Measurements from ENCODE around the gene AKAP12.

The AKAP12 gene, protein sequence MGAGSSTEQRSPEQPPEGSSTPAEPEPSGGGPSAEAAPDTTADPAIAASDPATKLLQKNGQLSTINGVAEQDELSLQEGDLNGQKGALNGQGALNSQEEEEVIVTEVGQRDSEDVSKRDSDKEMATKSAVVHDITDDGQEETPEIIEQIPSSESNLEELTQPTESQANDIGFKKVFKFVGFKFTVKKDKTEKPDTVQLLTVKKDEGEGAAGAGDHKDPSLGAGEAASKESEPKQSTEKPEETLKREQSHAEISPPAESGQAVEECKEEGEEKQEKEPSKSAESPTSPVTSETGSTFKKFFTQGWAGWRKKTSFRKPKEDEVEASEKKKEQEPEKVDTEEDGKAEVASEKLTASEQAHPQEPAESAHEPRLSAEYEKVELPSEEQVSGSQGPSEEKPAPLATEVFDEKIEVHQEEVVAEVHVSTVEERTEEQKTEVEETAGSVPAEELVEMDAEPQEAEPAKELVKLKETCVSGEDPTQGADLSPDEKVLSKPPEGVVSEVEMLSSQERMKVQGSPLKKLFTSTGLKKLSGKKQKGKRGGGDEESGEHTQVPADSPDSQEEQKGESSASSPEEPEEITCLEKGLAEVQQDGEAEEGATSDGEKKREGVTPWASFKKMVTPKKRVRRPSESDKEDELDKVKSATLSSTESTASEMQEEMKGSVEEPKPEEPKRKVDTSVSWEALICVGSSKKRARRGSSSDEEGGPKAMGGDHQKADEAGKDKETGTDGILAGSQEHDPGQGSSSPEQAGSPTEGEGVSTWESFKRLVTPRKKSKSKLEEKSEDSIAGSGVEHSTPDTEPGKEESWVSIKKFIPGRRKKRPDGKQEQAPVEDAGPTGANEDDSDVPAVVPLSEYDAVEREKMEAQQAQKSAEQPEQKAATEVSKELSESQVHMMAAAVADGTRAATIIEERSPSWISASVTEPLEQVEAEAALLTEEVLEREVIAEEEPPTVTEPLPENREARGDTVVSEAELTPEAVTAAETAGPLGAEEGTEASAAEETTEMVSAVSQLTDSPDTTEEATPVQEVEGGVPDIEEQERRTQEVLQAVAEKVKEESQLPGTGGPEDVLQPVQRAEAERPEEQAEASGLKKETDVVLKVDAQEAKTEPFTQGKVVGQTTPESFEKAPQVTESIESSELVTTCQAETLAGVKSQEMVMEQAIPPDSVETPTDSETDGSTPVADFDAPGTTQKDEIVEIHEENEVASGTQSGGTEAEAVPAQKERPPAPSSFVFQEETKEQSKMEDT (N-terminal part only)

DNA sequence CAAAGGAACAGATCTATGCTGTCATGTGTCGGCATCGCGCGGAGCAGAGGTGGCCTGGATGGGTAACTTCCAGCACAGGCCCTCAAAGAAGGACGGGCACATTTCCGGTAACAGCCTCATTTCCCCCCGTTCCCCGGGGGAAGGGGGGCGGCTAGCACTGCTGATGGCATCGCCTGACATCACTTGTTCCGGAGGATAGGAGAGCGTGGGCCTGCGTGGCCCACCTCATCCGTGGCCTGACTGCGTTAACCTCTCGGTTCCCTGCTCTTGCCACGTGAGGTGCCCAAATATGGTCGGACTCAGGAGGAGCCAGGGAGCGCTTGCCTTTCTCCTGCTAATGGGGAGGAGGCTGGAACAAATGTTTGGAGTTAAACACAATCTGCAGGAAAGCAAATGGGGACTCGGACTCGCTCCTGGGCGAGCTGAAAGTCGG is at the start of gene AKAP12:
Gene AKAP12 (plus strand): TSS at position 365 of the 433 bp plus-strand sequence. CDS start 596 bp downstream, outside the sequence.
- Mint-ChIP-seq H3K27me3 (ENCODE audit: low read depth) (peaks cover 68% of the 10 kb centered on the region), H3K4me3 (peak within 1 kb of the TSS; percentile 91), H3K36me3 (ENCODE audit: low read depth) (no peaks in the 10 kb centered on the region), H3K4me1 (ENCODE audit: low read depth) (peaks cover 8% of the 10 kb centered on the region), H3K27ac (peak within 1 kb of the TSS; percentile 86), H3K9me3 (no peaks in the 10 kb centered on the region)
- DNase-seq (ENCODE audit: low spot score) = no peak

DNA sequence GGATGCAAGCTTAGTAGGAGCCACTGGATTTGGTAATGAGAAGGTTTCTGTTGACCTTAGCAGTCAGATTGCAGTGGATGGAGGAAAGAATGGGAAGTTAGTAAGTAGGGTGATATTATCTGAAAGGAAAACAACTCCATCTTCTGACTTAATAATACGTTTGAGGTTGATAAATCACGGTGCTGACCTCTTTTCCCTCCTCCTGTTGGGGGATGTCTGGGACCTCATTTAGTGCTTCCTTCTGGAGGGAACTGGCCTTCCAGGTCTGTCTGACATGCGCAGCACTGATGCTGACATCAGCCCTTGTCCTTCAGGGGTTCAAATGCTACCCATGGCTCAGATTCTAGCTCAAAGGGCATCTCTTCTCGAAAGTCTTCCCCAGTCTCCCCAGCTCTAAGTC is 48.2 kb upstream of the AKAP12 start:
- Mint-ChIP-seq H3K27me3 (ENCODE audit: low read depth) (peaks cover 20% of the 10 kb centered on the region), H3K9me3 (no peaks in the 10 kb centered on the region), H3K27ac (no peak overlapping the region), H3K4me3 (no peak overlapping the region), H3K4me1 (ENCODE audit: low read depth) (no peaks in the 10 kb centered on the region), H3K36me3 (ENCODE audit: low read depth) (no peaks in the 10 kb centered on the region)
- DNase-seq (ENCODE audit: low spot score) = no peak

DNA sequence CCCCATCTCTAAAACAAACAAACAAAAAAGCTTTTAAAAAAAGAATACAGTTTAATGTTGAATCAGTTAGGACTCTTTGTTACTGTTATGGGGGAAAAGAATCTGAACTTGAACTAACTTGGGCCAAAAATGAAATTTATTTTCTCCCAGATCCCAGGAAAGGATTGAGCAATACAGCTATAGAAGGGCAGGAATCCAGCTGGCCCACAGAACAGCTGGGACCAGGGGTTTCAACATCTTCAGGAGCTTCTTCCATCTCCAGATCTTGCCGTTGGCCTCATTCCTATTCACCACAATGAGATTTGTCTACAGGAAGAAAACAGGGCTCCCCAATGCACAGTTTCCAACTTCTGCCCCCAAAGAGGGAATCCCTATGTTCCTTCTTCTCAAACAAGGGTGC is 43.2 kb upstream of the AKAP12 start:
- no peak for DNase-seq (ENCODE audit: low spot score)
- H3K36me3 Mint-ChIP-seq (ENCODE audit: low read depth) = no peaks in the 10 kb centered on the region
- peaks cover 16% of the 10 kb centered on the region for H3K27me3 Mint-ChIP-seq (ENCODE audit: low read depth)
- no peak overlapping the region for H3K4me3 Mint-ChIP-seq
- H3K4me1 Mint-ChIP-seq (ENCODE audit: low read depth) = no peaks in the 10 kb centered on the region
- H3K9me3 Mint-ChIP-seq = no peaks in the 10 kb centered on the region
- no peak overlapping the region for H3K27ac Mint-ChIP-seq

DNA sequence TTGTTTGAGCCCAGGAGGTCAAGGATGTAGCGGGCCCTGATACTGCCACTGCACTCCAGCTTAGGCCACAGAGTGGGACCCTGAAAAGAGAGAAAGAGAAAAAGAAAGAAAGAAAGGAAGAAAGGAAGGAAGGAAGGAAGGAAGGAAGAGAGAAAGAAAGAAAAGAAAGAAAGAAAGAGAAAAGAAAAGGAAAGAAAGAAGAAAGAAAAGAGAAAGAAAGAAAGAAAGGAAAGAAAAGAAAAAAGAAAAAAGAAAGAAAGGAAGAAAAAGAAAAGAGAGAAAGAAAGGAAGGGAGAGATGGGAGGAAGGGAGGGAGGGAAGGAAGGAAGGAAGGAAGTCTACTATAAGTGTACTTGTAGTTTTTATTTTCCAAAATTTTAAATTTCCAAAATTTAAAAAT is 42.2 kb upstream of the AKAP12 start:
- Mint-ChIP-seq H3K36me3 (ENCODE audit: low read depth) (no peaks in the 10 kb centered on the region), H3K9me3 (no peaks in the 10 kb centered on the region), H3K4me1 (ENCODE audit: low read depth) (no peaks in the 10 kb centered on the region), H3K27me3 (ENCODE audit: low read depth) (peaks cover 19% of the 10 kb centered on the region), H3K27ac (no peak overlapping the region), H3K4me3 (no peak overlapping the region)
- no peak for DNase-seq (ENCODE audit: low spot score)

DNA sequence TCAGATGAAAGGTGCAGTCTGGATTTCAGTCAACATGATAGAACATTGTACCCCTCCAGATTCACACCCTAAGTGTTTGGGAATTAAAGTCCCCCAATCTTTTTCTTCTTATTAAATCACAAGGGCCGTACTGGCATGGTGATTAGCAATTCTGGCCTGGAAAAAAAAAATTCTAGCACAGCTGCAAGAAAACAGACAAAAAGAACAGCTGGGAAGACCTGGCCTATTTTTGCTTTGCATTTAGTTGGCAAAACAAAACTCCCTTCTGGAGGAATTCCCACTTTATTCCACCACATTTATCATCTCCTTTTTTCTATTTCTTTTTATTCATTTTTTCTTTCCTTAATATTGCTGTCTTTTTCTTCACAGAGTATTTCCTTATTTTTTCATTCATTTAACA is 39.8 kb upstream of the AKAP12 start:
- no peak overlapping the region for H3K4me3 Mint-ChIP-seq
- no peak overlapping the region for H3K27ac Mint-ChIP-seq
- H3K27me3 Mint-ChIP-seq (ENCODE audit: low read depth) = peaks cover 21% of the 10 kb centered on the region
- H3K9me3 Mint-ChIP-seq = no peaks in the 10 kb centered on the region
- H3K4me1 Mint-ChIP-seq (ENCODE audit: low read depth) = no peaks in the 10 kb centered on the region
- DNase-seq (ENCODE audit: low spot score) = no peak
- no peaks in the 10 kb centered on the region for H3K36me3 Mint-ChIP-seq (ENCODE audit: low read depth)

DNA sequence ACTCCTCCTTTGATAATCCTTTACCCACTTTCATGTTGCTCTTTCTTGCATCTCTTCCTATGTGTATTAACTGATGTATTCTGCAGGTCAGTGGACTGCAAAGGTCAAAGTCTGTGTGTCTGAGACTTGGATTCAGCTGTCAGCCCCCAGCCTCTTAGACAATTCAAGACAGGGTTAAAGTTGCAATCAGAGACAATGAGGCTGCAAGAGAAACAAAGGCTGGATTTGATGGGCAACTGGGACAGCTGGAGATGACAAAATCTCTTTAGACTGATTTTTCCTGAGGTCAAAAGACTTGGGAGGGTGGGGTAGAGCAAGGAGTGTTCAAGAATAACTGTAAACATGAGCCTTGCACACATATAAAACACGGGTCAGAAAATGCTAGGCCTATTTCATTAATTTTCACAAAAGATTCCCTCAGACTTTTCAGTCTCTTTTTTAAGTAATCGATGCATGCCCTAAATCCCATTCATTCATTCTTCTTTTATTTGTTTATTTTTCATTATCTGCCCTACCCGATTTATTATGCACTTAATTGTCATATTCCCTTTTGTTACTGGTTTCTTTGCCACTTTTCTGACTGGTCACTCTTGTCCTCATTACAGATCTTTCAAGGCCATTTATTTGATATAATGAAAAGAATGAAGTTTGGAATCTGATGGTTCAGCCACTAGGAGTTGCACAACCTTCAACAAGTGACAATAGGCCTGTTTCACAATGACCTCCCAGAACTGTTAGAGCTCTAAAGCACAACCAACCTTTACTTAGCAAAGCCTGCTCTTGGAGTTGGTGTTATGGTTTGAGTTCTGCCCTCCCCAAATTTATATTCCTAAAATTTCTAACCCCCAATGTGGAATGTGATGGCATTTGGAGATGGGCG is 33.8 kb upstream of the AKAP12 start:
- H3K27me3 Mint-ChIP-seq (ENCODE audit: low read depth) = peaks cover 29% of the 10 kb centered on the region

DNA sequence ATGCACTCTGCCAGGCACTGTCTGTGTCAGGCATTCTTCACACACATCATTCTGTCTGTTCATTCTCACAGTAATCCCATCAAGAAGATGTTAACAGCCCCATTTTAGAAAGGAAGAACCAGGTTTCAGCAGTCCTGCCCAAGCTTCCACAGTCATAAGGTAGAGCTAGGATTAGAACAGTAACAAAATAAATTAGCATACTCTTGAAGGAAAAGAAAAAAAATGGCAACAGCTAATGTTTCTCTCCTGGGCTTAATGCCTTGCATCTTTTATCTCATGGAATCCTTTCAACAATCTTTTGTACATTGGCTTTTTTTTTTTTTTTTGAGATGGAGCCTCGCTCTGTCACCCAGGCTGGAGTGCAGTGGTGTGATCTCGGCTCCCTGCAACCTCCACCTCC is 32.1 kb upstream of the AKAP12 start:
- Mint-ChIP-seq H3K36me3 (ENCODE audit: low read depth) (no peaks in the 10 kb centered on the region), H3K4me1 (ENCODE audit: low read depth) (no peaks in the 10 kb centered on the region), H3K27me3 (ENCODE audit: low read depth) (peaks cover 23% of the 10 kb centered on the region), H3K27ac (no peak overlapping the region), H3K9me3 (peaks cover 5% of the 10 kb centered on the region), H3K4me3 (no peak overlapping the region)
- DNase-seq (ENCODE audit: low spot score) = no peak

More for the DNA sequence above, 33.8 kb upstream of the AKAP12 start:
- no peak overlapping the region for H3K4me3 Mint-ChIP-seq
- H3K36me3 Mint-ChIP-seq (ENCODE audit: low read depth) = no peaks in the 10 kb centered on the region
- H3K9me3 Mint-ChIP-seq = no peaks in the 10 kb centered on the region
- H3K4me1 Mint-ChIP-seq (ENCODE audit: low read depth) = no peaks in the 10 kb centered on the region
- H3K27ac Mint-ChIP-seq = no peak overlapping the region
- DNase-seq (ENCODE audit: low spot score) = no peak

DNA sequence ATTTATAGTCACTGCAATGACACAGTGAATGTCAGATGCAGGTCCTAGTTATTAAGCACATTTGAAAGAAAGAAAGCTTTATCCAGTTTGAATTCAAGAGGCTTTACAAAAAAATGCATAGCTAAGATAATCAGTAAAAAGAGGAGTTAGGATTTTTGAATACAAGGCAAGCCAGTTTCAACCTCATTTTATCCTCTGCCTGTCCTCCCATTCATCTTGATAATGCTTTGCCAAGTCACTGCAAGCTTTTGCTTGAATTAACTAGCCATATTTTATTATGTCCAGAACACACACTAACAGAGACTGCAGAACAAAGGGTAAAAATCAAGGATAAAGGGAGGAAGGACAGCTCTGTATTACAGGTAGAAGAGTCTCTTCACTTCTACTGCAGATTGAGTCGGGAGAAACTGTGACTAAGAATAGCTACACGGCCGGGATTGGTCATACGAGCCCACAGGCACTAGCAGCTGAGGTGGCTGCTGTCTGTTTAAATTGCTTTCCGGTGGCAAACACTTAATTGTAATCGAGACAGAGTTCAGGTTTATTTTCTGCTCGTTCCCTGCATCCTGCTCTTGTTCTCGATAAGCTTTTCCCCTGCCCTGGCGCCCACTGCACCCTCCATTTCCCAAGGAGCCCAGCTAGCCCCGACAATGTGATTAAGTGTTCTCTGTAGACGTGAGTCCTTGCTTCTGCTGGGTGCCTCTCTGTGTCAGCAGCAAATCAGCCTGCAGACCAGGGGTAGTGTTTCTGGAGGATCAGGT is 30.5 kb upstream of the AKAP12 start:
- no peak for DNase-seq (ENCODE audit: low spot score)
- Mint-ChIP-seq H3K27me3 (ENCODE audit: low read depth) (peaks cover 15% of the 10 kb centered on the region), H3K4me3 (no peak overlapping the region), H3K9me3 (peaks cover 5% of the 10 kb centered on the region), H3K27ac (no peak overlapping the region), H3K36me3 (ENCODE audit: low read depth) (no peaks in the 10 kb centered on the region), H3K4me1 (ENCODE audit: low read depth) (no peaks in the 10 kb centered on the region)

DNA sequence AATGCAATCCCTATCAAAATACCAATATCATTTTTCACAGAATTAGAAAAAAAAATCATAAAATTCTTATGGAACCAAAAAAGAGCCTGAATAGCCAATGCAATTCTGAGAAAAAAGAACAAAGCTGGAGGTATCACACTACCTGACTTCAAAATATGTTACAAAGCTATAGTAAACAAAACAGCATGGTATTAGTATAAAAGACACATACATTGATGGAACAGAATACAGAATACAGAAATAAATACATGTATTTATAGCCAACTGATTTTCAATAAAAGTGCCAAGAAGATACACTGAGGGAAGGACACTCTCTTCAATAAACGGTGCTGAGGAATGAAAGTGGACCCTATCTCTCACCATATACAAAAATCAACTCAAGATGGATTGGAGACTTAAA is 28.7 kb upstream of the AKAP12 start:
- Mint-ChIP-seq H3K4me3 (no peak overlapping the region), H3K27me3 (ENCODE audit: low read depth) (peaks cover 16% of the 10 kb centered on the region), H3K4me1 (ENCODE audit: low read depth) (no peaks in the 10 kb centered on the region), H3K36me3 (ENCODE audit: low read depth) (no peaks in the 10 kb centered on the region), H3K9me3 (peaks cover 5% of the 10 kb centered on the region), H3K27ac (no peak overlapping the region)
- DNase-seq (ENCODE audit: low spot score) = no peak

DNA sequence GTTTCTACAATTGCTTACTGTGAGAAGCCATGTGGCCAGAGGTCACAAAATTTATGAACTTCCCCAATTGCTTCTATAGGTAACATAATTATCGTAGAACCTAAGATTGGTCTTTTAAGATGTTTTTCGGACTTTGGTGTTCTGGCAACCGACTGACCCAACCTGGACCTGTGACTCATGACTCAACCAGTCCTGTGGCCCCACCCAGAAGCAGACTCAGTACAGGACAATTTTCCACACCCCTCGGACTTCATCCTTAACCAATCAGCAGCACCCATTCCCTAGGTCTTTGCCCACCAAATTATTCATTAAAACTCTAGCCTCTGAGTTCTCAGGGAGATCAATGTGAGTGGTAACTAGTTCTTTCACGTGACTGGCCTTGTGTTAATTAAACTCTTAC is 26.4 kb upstream of the AKAP12 start:
- Mint-ChIP-seq H3K9me3 (peaks cover 5% of the 10 kb centered on the region), H3K4me3 (no peak overlapping the region), H3K27me3 (ENCODE audit: low read depth) (peaks cover 14% of the 10 kb centered on the region), H3K36me3 (ENCODE audit: low read depth) (no peaks in the 10 kb centered on the region), H3K27ac (no peak overlapping the region), H3K4me1 (ENCODE audit: low read depth) (no peaks in the 10 kb centered on the region)
- no peak for DNase-seq (ENCODE audit: low spot score)

DNA sequence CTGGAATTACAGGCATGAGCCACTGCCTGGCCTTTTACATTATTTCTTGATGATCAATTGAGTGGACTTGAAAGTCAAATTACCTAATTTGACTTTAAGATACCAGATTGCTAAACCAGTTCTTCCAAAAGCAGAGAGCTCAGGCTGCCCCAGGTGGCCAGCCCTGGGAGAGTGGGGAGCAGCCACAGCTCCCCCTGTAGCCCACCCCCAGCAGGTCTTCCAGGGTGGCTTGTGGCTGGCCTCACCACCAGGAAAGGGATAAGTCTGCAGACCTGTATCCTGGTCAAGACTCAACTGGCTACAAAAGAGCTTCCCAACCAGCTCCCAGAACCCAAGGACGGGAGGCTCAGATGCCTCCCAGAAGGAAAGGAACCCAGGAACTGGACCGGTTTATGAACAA is 23.8 kb upstream of the AKAP12 start:
- no peaks in the 10 kb centered on the region for H3K4me1 Mint-ChIP-seq (ENCODE audit: low read depth)
- DNase-seq (ENCODE audit: low spot score) = no peak
- H3K27ac Mint-ChIP-seq = no peak overlapping the region
- no peaks in the 10 kb centered on the region for H3K36me3 Mint-ChIP-seq (ENCODE audit: low read depth)
- H3K4me3 Mint-ChIP-seq = no peak overlapping the region
- peaks cover 11% of the 10 kb centered on the region for H3K27me3 Mint-ChIP-seq (ENCODE audit: low read depth)
- peaks cover 5% of the 10 kb centered on the region for H3K9me3 Mint-ChIP-seq

DNA sequence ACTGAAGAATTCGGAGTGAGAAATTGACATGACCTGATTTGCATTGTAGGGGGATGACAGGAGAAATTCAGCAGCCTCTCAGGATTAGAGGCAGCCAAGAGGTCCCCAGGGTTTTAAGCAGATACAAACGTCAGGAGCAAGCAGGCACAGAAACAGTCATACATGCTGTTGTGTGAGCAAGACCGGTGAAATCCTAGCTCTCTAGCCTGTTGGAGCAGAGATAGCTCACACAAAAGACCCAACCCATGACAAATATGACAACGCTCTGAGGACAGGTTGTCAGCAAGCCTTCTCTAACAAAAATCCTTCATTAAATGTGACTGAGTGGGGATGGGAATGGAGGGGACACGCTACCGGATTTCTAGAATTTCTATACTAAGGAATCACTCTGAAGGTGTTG is 23.0 kb upstream of the AKAP12 start:
- H3K4me3 Mint-ChIP-seq = no peak overlapping the region
- H3K27me3 Mint-ChIP-seq (ENCODE audit: low read depth) = peaks cover 11% of the 10 kb centered on the region
- no peaks in the 10 kb centered on the region for H3K36me3 Mint-ChIP-seq (ENCODE audit: low read depth)
- H3K9me3 Mint-ChIP-seq = no peaks in the 10 kb centered on the region
- no peak overlapping the region for H3K27ac Mint-ChIP-seq
- DNase-seq (ENCODE audit: low spot score) = no peak
- no peaks in the 10 kb centered on the region for H3K4me1 Mint-ChIP-seq (ENCODE audit: low read depth)
